Measurements from ENCODE around the gene CLIC6.

Gene CLIC6

DNA sequence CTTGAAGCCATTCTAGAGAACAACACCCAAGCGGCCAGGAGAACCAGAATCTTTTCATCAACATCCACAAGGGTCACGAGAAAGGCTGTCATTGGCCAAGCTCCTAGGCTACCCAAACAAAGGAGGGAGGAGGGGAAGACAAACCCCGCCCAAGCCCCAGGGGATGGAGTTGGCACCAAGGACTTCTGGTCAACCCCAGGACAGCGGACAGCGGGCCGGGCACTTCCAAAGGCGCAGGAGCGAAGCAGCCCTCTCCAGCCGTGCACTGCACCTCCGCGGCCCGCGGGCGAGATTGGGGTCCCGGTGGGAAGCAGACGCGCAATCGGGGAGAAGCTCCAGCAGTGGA lies at the start of gene CLIC6:
TSS of gene CLIC6 (plus strand) at position 192 of the 346 bp plus-strand sequence. CDS start 395 bp downstream, outside the sequence.
- no peak for DNase-seq (ENCODE audit: low read depth in 2 of 2)

DNA sequence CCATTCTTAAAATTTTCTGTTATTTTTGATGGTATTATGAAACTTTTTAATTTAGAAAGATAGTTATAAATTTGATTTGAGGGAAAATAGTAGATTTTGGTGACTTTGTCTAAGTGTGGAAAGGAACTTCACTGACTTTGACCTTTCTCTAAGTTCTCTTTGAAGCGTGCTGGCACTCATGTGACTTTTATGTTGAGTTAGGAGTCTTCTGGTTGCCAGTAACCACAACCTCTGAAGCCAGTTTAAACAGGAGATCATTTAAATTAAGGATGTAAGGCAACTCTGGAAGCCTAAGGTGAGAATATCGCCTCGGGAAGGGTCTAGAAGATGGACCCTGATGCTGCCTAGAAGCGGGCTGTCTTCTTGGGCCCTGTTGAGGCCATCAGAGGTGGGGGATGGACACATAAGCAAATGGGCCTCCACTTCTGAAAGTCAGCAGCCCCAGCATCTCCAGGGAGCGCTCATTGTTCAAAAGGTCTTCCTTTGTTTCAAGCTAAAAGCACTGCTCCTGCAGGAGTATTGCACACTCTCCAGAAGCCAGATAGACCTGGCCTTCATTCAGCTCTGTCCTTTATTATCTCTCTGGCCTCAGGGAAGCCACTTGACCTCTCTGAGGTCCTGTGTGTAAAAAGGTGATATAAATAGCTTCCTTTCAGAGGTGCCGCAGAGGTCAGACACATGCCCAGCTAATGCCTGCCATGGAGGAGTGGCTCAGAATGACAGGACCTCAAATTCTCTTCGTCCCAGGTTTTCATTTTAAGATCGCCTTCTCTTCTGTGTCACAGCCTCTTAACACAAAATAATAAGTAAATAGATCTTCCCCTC lies 48.7 kb upstream of the CLIC6 start:
- DNase-seq (ENCODE audit: low read depth in 2 of 2), result no peak

- no peak for DNase-seq (ENCODE audit: low read depth in 2 of 2)
These were observed 47.1 kb upstream of the CLIC6 start for GRCh38 chr21:34621434-34622350.

- no peak for DNase-seq (ENCODE audit: low read depth in 2 of 2)
These were observed 45.3 kb upstream of the CLIC6 start for GRCh38 chr21:34623516-34623915.

DNA sequence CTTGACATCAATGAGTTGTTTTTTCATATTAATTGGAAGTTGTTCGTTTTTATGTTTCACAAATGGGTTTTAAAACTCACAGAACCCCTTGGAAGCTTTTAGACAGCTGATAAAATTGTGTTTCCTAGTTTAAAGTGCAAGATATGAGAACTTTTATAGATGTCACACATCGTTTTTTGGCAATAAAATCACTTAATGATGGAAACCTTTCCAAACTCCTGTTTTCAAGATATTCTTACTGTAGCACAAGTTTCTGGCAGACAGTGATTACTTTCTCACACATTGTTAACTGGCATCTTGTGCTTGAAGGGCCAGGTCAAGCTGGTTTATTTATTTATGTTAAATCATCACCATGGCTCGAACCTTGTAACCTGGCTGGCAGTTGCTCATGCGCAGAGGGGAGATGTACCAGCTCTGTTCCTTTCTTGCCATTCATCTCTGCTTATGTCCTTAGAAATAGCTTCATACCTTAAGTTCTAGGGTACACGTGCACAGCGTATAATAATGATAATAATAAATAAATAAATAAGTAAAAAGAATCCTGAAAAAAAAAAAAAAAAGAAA lies 43.7 kb upstream of the CLIC6 start:
- no peak for DNase-seq (ENCODE audit: low read depth in 2 of 2)

DNA sequence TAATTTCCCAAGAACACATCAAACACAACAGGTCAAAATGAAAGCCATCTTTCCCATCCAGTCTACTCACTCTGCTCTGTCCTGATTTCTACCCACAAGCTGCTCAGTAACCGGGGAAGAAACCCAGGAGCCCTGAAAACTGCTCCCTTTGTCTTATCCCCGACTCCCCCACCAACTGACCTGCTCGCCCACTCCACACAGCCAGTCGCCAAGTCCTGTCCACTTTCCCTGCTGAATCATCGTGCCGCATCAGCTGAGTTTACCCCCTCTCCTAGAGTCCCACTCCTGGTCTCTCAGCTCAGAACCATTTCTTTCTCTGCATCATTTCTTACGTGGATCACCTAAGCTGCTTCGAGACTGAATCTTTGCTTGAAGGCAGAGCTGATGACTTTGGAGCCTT lies 42.7 kb upstream of the CLIC6 start:
- DNase-seq (ENCODE audit: low read depth in 2 of 2), result no peak

- DNase-seq (ENCODE audit: low read depth in 2 of 2), result no peak
These were observed 38.2 kb upstream of the CLIC6 start for GRCh38 chr21:34630536-34631143.

GRCh38 chr21:34632498-34632897 lies 36.3 kb upstream of the CLIC6 start:
- no peak for DNase-seq (ENCODE audit: low read depth in 2 of 2)

DNA sequence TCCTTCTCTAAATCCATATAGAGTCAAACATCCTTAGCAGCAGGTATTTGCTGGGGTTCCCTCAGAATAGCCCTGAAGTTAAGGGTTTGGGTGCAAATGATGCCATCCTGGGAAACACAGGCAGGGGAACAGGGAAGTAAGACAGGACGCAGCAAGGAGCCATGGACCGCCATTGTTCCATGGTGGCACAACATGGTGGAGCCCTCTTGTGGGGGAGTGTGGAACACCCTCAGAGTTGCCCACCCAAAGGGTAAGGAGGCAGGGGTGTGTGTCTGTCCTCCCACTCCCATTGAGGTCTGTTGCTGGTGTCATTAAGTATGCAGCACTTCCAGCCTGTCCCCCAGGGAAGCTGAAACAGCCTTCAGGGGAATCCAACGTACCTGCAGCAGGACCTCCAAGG lies 33.5 kb upstream of the CLIC6 start:
- DNase-seq (ENCODE audit: low read depth in 2 of 2), result no peak

GRCh38 chr21:34636961-34637360 lies 31.8 kb upstream of the CLIC6 start:
- DNase-seq (ENCODE audit: low read depth in 2 of 2), result no peak

DNA sequence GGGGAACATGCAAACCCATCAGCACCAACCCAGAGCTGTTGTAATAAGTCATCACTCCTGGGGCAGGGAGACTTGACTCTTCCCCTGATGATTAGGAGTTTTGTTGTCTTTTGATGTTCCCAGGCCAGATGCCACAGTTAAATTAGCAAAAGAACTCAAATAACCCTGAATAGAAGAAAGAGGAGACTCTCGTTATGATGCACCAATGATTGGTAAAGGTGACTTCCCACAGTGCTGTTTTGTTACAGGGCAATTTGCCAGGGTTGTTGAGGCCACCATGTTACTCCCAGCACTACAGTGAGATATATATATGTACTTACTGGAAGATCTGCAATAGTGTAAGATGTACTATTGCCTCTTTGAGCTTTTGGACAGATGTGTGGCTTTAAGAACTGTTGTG lies 29.5 kb upstream of the CLIC6 start:
- DNase-seq (ENCODE audit: low read depth in 2 of 2), result no peak

DNA sequence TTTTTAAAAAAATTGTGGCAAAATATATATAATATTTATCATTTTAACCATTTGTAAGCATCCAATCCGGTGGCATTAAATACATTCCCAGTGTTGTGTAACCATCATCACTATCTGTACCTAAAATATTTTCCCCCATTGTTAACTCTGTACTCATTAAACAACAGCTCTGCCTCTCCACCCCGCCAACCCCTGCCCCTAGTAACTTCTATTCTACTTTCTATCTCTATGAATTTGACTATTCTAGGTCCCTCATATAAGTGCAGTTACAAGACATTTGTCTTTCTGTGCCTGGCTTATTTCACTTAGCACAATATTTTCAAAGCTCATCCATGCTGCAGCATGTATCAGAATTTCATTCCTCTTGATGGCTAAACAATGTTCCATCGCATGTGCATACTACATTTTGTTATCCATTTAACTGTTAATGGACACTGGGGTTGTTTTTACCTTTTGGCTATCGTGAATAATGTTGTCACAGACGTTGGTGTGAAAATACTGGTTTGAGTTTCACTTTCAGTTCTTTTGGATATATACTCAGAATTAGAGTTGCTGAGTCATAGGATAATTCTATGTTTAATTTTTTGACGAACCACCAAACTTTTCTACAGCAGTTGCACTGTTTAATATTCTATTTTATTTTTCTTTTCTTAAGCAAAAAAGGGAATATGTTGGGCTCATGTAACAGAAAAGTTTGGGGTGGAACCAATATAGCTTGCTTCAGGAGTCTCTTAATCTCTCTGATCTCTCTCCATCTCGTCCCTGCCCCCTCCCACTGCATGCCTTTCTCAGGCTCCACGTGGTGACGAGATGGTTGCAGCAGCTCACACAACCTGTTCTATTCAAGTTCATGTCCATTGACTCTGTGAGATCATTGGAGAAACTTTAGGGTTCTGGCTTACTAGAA lies 28.7 kb upstream of the CLIC6 start:
- peak; percentile 24 to 32 for DNase-seq (ENCODE audit: low read depth in 2 of 2)

- no peak for DNase-seq (ENCODE audit: low read depth in 2 of 2)
These were observed 27.9 kb upstream of the CLIC6 start for GRCh38 chr21:34640858-34641257.

DNA sequence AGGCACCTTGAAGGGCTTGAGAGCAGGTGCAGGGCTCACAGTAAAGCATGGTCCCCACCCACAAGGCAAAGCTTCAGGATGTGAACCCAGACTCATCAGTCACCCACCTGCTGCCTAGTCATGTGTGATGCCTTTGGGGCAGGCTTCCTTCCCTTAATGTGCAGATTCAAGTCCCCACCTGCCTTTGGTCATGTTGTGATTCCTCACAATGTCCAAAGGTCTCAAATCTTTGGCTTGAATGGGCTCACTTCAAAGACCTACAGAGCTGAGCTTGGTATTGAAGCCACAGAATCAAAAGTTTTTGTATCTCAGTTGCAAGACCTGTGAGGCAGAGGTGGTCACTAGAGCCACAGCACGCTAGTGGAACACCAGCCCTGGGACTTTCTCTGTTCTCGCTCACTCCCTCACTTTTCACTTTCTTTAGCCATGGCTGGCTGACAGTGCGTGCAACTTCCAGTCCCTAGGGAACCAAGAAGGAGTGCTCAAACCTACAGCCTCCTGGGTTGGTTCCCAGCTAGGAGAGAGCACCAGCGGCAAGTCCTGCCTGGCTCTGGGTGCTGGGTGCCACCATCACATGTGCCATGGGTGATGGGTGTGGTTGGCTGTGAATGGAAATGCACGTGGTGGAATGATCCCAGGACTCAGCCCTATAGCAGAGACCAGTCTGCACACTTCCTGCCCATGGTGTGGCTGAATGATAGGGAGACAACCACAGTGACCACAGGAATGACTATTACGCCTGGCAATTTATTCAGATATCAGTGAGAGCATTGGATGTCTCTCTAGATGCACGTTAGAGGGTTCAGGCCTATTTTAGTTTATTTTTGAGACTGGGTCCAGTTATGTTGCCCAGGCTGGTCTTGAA lies 26.4 kb upstream of the CLIC6 start:
- DNase-seq (ENCODE audit: low read depth in 2 of 2), result no peak

DNA sequence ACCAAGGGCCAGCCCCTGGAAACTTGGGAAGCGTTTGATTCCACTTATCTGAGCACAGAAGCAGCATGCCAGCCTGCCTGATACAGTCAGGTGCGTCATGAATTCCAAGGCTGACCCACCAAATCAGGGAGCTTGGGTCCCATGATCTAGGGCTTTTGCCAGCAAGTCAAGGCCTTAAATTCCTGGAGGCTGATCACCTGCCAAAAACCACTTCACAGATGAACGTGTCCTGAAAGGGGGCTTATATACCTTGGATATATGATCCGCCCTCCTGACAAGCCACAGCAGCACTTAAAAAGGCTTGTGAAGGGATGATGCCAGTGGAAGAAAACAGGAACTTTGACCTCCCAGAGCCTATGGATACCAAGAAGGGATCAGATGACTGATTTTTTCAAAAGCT lies 24.0 kb upstream of the CLIC6 start:
- DNase-seq (ENCODE audit: low read depth in 2 of 2), result no peak

- DNase-seq (ENCODE audit: low read depth in 2 of 2), result no peak
These were observed 21.2 kb upstream of the CLIC6 start for GRCh38 chr21:34647555-34647954.

GRCh38 chr21:34648739-34649297 lies 20.0 kb upstream of the CLIC6 start:
- no peak for DNase-seq (ENCODE audit: low read depth in 2 of 2)

DNA sequence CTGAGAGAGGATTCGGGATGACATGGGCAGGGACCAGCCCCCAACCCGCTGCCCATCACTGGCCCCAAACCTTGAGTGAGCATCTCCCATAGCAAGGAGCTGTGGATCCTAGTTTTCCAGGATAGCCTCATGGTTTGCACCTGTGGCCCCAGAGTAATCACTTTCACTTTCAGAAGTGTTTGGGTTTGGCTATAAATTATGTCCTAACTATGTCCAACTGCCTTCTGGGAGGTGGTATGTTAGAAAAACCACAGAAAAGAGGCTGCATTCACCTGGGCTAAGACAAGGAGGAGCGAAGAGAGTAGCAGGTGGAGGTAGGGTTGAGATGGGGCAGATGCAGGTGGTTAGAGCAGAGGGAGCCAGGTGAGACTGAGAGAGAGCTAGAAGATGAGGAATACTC lies 19.4 kb upstream of the CLIC6 start:
- no peak for DNase-seq (ENCODE audit: low read depth in 2 of 2)

DNA sequence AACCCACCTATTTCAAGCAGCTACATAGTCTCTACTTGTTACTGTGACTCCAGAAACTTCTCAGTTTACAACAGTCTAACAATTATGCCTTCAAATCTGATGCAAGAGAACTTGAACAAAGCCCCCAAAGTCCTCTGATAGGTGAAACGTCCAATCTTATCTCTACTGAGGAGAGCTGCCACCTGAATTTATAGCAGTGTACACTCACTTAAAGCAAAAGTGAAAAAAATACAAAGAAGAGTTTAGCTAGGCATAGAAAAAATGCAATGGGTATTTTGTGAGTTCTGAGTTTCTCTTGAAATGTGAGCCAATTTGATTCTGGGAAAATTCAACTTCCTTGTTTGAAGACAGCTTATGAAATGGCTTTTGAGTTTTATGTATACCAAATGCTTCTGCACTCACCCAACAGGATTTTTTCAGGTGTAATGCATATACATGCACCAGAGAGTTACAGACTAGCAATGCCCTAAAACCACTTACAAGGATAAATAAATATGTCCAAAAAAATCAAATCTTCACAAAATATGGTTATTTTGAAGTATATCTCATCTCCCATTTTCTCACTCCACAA lies 17.8 kb upstream of the CLIC6 start:
- no peak for DNase-seq (ENCODE audit: low read depth in 2 of 2)

Data from stimulated activated CD4-positive, alpha-beta T cell treated with anti-CD3 and anti-CD28 coated beads, Interleukin-4, amount 100 ng/mL, for 48 hours (primary cell).